C4-2B (cell line): ENCODE results near the gene LEMD1.

Source experiments
- CTCF ChIP-seq: fragments of 450-650 bp; conservative IDR thresholded peaks from 2 replicates; pipeline ENCODE4 v1.5.1; 2017; ENCODE audit warnings: mild to moderate bottlenecking
- ZFX ChIP-seq: fragments of 450-650 bp; IDR thresholded peaks from 2 replicates; pipeline ENCODE4 v1.6.1; 2017

- TF ChIP-seq CTCF (no peak), ZFX (no peak)
Observed at GRCh38 chr1:205435578-205436573, 14.0 kb upstream of the LEMD1 start.
